K562 (cell line): ENCODE data around the gene AGA. TPM values are rescaled to one million over a fixed set of nuclear protein-coding genes. Genes with fewer than 3 reads are reported as not detected.

Experiments
- C11orf30 ChIP-seq: fragments of 450-650 bp; IDR thresholded peaks from 2 replicates; pipeline ENCODE4 v1.6.1; 2016; ENCODE audit warnings: low read depth, mild to moderate bottlenecking
- CREBBP ChIP-seq: IDR thresholded peaks from one replicate; pipeline ENCODE4 v1.6.1; 2012; ENCODE audit warnings: low read depth, mild to moderate bottlenecking, control low read depth, inconsistent platforms, low read length
- FOXP1 ChIP-seq: sonication (generic); formaldehyde crosslinking; IDR thresholded peaks from 2 replicates; pipeline ENCODE4 v1.8.0; 2022; ENCODE audit warnings: mild to moderate bottlenecking, missing genetic modification reagents
- GTF3C2 ChIP-seq: IDR thresholded peaks from 3 replicates; pipeline ENCODE4 v1.6.1; 2011; ENCODE audit warnings: borderline replicate concordance, mild to moderate bottlenecking, moderate library complexity; ENCODE audit not compliant: insufficient read length; ENCODE audit errors: extremely low read depth
- HMBOX1 ChIP-seq: sonication (generic); IDR thresholded peaks from 2 replicates; pipeline ENCODE4 v1.6.1; 2016
- LEF1 ChIP-seq: fragments of 450-650 bp; IDR thresholded peaks from 2 replicates; pipeline ENCODE4 v1.6.1; 2016; ENCODE audit warnings: mild to moderate bottlenecking
- MNT ChIP-seq, 2 experiments: fragments of 450-650 bp; conservative IDR thresholded peaks; 2 replicates each; pipeline ENCODE4 v1.6.1; 2017; ENCODE audit warnings: mild to moderate bottlenecking in 2 of 2, moderate library complexity in 2 of 2
- RBM34 ChIP-seq: fragments of 200-400 bp; formaldehyde crosslinking; IDR thresholded peaks from 2 replicates; pipeline ENCODE4 v1.6.1; 2018; ENCODE audit warnings: low read length, borderline replicate concordance; ENCODE audit not compliant: insufficient read depth
- TARDBP ChIP-seq: fragments of 450-650 bp; IDR thresholded peaks from 2 replicates; pipeline ENCODE4 v1.6.1; 2016
- TEAD1 ChIP-seq, 2 experiments: fragments of 450-650 bp in 1 of 2; sonication (generic) in 1 of 2; formaldehyde crosslinking; IDR thresholded peaks; 2 replicates each; pipeline versions ENCODE4 v1.4.0 to v1.8.0; 2020 to 2022; ENCODE audit warnings: mild to moderate bottlenecking in 2 of 2, missing genetic modification reagents in 1 of 2
- TSHZ1 ChIP-seq: fragments of 250-450 bp; sonication (Bioruptor Pico); IDR thresholded peaks from 2 replicates; pipeline ENCODE4 v1.4.0; 2020; ENCODE audit warnings: mild to moderate bottlenecking, moderate library complexity
- YBX1 ChIP-seq: fragments of 450-650 bp; IDR thresholded peaks from 2 replicates; pipeline ENCODE4 v1.7.1; 2016; ENCODE audit warnings: mild to moderate bottlenecking
- ZC3H8 ChIP-seq: fragments of 450-650 bp; IDR thresholded peaks from 2 replicates; pipeline ENCODE4 v1.6.1; 2017
- ZFP36 ChIP-seq: fragments of 150-350 bp; IDR thresholded peaks from 2 replicates; pipeline ENCODE4 v1.6.1; 2018; ENCODE audit warnings: low read length, low read depth; ENCODE audit not compliant: partially characterized antibody
- ZNF76 ChIP-seq: fragments of 250-450 bp; sonication (Bioruptor Pico); IDR thresholded peaks from 2 replicates; pipeline ENCODE4 v1.4.0; 2020; ENCODE audit warnings: mild to moderate bottlenecking, moderate library complexity, borderline replicate concordance
- ZNF79 ChIP-seq: fragments of 250-450 bp; sonication (Bioruptor Pico); IDR thresholded peaks from 2 replicates; pipeline ENCODE4 v1.4.0; 2020; ENCODE audit warnings: low read depth, mild to moderate bottlenecking, moderate library complexity
- polyA plus RNA-seq, 8 experiments: library from polyadenylated mRNA; depleted of rRNA in 4 of 8; stranded (reverse) in 5 of 8; unstranded in 3 of 8; fragments of >200 nt; fragmentation: Nextera tagmentation in 2 of 8; fragmentation: Illumina TruSeq in 1 of 8; extraction: Ambion mirVana in 2 of 8; extraction: Trizol in 1 of 8; gene quantifications; 2 replicates each; pipeline versions ENCODE4 v1.2.1 to v1.2.3, GENCODE V29; 2011 to 2014; ENCODE audit warnings: inconsistent platforms in 1 of 8, missing spikeins in 1 of 8
- total RNA-seq, 7 experiments: library from RNA; depleted of rRNA in 6 of 7; stranded (reverse); fragments of >200 nt in 6 of 7; fragmentation: Illumina TruSeq in 2 of 7; extraction: Trizol in 2 of 7; gene quantifications; 2 replicates each; pipeline versions ENCODE4 v1.2.1 to v1.2.3, GENCODE V29; 2011 to 2021; ENCODE audit warnings: low replicate concordance in 1 of 7

Gene AGA
- total and polyA plus RNA-seq, 9 of the 15 experiments (the other 6 are each of a cell fraction or from before 2014, with no cell fraction given), result 8.5 to 25.0 (median 12.6) TPM

- TF ChIP-seq TSHZ1 (CRISPR knock-in tag) (no peak), C11orf30 (peak; percentile 63), TEAD1 (CRISPR knock-in tag; IDR thresholded peaks at IDR 0.05) (no peak), RBM34 (no peak), HMBOX1 (peak; percentile 30; the same call in 1 of the 2 replicates), YBX1 (no peak), MNT (conservative IDR thresholded peaks at IDR 0.05) (peak; percentile 56 to 84), LEF1 (no peak), GTF3C2 (no peak), ZNF76 (CRISPR knock-in tag) (no peak), FOXP1 (CRISPR knock-in tag) (no peak), ZFP36 (no peak), ZC3H8 (no peak), TARDBP (no peak), CREBBP (no peak), ZNF79 (CRISPR knock-in tag) (no peak)
Observed at GRCh38 chr4:177441803-177442622, at the start of gene AGA (continued).
